ENCODE results near the gene RCAN2.

DNA sequence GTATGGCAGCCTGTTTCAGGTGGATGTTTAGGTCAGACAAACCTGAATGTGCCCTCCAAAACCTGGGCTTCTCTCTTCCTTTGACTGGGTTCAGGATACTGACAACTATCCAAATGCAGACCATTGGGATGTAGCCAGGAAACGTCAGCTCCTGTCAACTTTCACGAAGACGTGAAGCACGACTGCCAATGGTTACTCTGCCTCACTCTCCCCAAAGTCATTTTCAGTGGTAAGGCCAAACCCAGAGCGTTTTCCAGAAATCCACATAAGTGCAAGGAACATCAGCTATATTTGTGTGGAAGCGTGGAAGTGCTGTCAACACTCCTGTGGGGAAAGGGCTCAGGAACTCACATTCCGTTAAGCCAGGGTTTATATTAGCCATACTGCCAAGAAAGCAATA, 20.1 kb upstream of the RCAN2 start:
- TF ChIP-seq, protein P1, sequence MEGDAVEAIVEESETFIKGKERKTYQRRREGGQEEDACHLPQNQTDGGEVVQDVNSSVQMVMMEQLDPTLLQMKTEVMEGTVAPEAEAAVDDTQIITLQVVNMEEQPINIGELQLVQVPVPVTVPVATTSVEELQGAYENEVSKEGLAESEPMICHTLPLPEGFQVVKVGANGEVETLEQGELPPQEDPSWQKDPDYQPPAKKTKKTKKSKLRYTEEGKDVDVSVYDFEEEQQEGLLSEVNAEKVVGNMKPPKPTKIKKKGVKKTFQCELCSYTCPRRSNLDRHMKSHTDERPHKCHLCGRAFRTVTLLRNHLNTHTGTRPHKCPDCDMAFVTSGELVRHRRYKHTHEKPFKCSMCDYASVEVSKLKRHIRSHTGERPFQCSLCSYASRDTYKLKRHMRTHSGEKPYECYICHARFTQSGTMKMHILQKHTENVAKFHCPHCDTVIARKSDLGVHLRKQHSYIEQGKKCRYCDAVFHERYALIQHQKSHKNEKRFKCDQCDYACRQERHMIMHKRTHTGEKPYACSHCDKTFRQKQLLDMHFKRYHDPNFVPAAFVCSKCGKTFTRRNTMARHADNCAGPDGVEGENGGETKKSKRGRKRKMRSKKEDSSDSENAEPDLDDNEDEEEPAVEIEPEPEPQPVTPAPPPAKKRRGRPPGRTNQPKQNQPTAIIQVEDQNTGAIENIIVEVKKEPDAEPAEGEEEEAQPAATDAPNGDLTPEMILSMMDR (IDR thresholded peaks at IDR 0.05): no peak
- TF ChIP-seq, protein P2, sequence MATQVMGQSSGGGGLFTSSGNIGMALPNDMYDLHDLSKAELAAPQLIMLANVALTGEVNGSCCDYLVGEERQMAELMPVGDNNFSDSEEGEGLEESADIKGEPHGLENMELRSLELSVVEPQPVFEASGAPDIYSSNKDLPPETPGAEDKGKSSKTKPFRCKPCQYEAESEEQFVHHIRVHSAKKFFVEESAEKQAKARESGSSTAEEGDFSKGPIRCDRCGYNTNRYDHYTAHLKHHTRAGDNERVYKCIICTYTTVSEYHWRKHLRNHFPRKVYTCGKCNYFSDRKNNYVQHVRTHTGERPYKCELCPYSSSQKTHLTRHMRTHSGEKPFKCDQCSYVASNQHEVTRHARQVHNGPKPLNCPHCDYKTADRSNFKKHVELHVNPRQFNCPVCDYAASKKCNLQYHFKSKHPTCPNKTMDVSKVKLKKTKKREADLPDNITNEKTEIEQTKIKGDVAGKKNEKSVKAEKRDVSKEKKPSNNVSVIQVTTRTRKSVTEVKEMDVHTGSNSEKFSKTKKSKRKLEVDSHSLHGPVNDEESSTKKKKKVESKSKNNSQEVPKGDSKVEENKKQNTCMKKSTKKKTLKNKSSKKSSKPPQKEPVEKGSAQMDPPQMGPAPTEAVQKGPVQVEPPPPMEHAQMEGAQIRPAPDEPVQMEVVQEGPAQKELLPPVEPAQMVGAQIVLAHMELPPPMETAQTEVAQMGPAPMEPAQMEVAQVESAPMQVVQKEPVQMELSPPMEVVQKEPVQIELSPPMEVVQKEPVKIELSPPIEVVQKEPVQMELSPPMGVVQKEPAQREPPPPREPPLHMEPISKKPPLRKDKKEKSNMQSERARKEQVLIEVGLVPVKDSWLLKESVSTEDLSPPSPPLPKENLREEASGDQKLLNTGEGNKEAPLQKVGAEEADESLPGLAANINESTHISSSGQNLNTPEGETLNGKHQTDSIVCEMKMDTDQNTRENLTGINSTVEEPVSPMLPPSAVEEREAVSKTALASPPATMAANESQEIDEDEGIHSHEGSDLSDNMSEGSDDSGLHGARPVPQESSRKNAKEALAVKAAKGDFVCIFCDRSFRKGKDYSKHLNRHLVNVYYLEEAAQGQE (IDR thresholded peaks at IDR 0.05; ENCODE audit: insufficient read depth in 1 of 2, low read depth in 2 of 2, low read length in 1 of 2): no peak
- TF ChIP-seq POLR2AphosphoS5 (IDR thresholded peaks at IDR 0.05; ENCODE audit: low read depth, low read length) (no peak), SIN3A (IDR thresholded peaks at IDR 0.05; ENCODE audit: borderline replicate concordance, insufficient read depth, low read depth, low read length) (no peak), TCF7L2 (IDR thresholded peaks at IDR 0.05; ENCODE audit: low read depth, low read length) (no peak)
